IPS-15b (cell line): ENCODE results near the gene DIPK1B.

Experiments used
- H3K27me3 ChIP-seq: one replicate; pipeline ENCODE4 v1.6.1; 2013; ENCODE audit warnings: low read length; ENCODE audit not compliant: control insufficient read depth, insufficient read depth
- H3K36me3 ChIP-seq: one replicate; pipeline ENCODE4 v1.6.1; 2013; ENCODE audit warnings: low read length; ENCODE audit not compliant: control insufficient read depth, insufficient read depth
- H3K4me1 ChIP-seq: one replicate; pipeline ENCODE4 v1.6.1; 2013; ENCODE audit warnings: mild to moderate bottlenecking, low read length; ENCODE audit not compliant: control insufficient read depth, insufficient read depth
- H3K4me3 ChIP-seq: one replicate; pipeline ENCODE4 v1.5.1; 2013; ENCODE audit warnings: low read depth, low read length
- H3K9ac ChIP-seq: one replicate; pipeline ENCODE4 v1.6.1; 2013; ENCODE audit warnings: low read depth, mild to moderate bottlenecking, low read length
- H3K9me3 ChIP-seq: one replicate; pipeline ENCODE4 v1.6.1; 2013; ENCODE audit warnings: mild to moderate bottlenecking, low read length; ENCODE audit not compliant: control insufficient read depth, insufficient read depth

DIPK1B gene

GRCh38 chr9:136675477-136676296 is 36.7 kb upstream of the DIPK1B start:
- H3K4me1 ChIP-seq, result no peaks in the 10 kb centered on the region
- H3K27me3 ChIP-seq, result no peaks in the 10 kb centered on the region
- H3K4me3 ChIP-seq, result no peak overlapping the region
- no peaks in the 10 kb centered on the region for H3K9me3 ChIP-seq
- no peak overlapping the region for H3K9ac ChIP-seq
- H3K36me3 ChIP-seq, result peaks cover 14% of the 10 kb centered on the region

- H3K4me1 ChIP-seq, result no peaks in the 10 kb centered on the region
- no peaks in the 10 kb centered on the region for H3K27me3 ChIP-seq
- H3K4me3 ChIP-seq, result no peak overlapping the region
- no peak overlapping the region for H3K9ac ChIP-seq
- no peaks in the 10 kb centered on the region for H3K9me3 ChIP-seq
- H3K36me3 ChIP-seq, result peaks cover 14% of the 10 kb centered on the region
These were observed 36.0 kb upstream of the DIPK1B start for GRCh38 chr9:136676297-136676794.

- Histone ChIP-seq H3K9me3 (no peaks in the 10 kb centered on the region), H3K4me1 (no peaks in the 10 kb centered on the region), H3K4me3 (no peak overlapping the region), H3K27me3 (no peaks in the 10 kb centered on the region), H3K36me3 (peaks cover 14% of the 10 kb centered on the region), H3K9ac (no peak overlapping the region)
These were observed 35.3 kb upstream of the DIPK1B start for GRCh38 chr9:136676920-136677686.

GRCh38 chr9:136678034-136678433 is 34.3 kb upstream of the DIPK1B start:
- Histone ChIP-seq H3K9me3 (no peaks in the 10 kb centered on the region), H3K4me3 (no peak overlapping the region), H3K36me3 (peaks cover 14% of the 10 kb centered on the region), H3K27me3 (no peaks in the 10 kb centered on the region), H3K4me1 (no peaks in the 10 kb centered on the region), H3K9ac (no peak overlapping the region)

- no peaks in the 10 kb centered on the region for H3K4me1 ChIP-seq
- no peaks in the 10 kb centered on the region for H3K27me3 ChIP-seq
- no peak overlapping the region for H3K9ac ChIP-seq
- no peak overlapping the region for H3K4me3 ChIP-seq
- peaks cover 13% of the 10 kb centered on the region for H3K36me3 ChIP-seq
- H3K9me3 ChIP-seq, result no peaks in the 10 kb centered on the region
These were observed 33.7 kb upstream of the DIPK1B start for GRCh38 chr9:136678624-136679023.

- H3K4me3 ChIP-seq, result no peak overlapping the region
- peaks cover 6% of the 10 kb centered on the region for H3K36me3 ChIP-seq
- no peaks in the 10 kb centered on the region for H3K9me3 ChIP-seq
- no peak overlapping the region for H3K9ac ChIP-seq
- no peaks in the 10 kb centered on the region for H3K4me1 ChIP-seq
- no peaks in the 10 kb centered on the region for H3K27me3 ChIP-seq
These were observed 32.9 kb upstream of the DIPK1B start for GRCh38 chr9:136679431-136679941.

- Histone ChIP-seq H3K4me1 (peaks cover 3% of the 10 kb centered on the region), H3K36me3 (peaks cover 3% of the 10 kb centered on the region), H3K4me3 (no peak overlapping the region), H3K27me3 (no peaks in the 10 kb centered on the region), H3K9me3 (no peaks in the 10 kb centered on the region), H3K9ac (no peak overlapping the region)
These were observed 31.3 kb upstream of the DIPK1B start for GRCh38 chr9:136681029-136681428.

- no peak overlapping the region for H3K4me3 ChIP-seq
- H3K36me3 ChIP-seq, result peaks cover 3% of the 10 kb centered on the region
- H3K9ac ChIP-seq, result peak overlapping the region; percentile 60
- peaks cover 3% of the 10 kb centered on the region for H3K4me1 ChIP-seq
- H3K9me3 ChIP-seq, result no peaks in the 10 kb centered on the region
- no peaks in the 10 kb centered on the region for H3K27me3 ChIP-seq
These were observed 30.2 kb upstream of the DIPK1B start for GRCh38 chr9:136681945-136682699.

GRCh38 chr9:136682710-136683109 is 29.7 kb upstream of the DIPK1B start:
- Histone ChIP-seq H3K4me1 (peaks cover 3% of the 10 kb centered on the region), H3K36me3 (peaks cover 3% of the 10 kb centered on the region), H3K4me3 (no peak overlapping the region), H3K9me3 (no peaks in the 10 kb centered on the region), H3K9ac (peak overlapping the region; percentile 60), H3K27me3 (no peaks in the 10 kb centered on the region)

- H3K27me3 ChIP-seq, result no peaks in the 10 kb centered on the region
- H3K9ac ChIP-seq, result no peak overlapping the region
- no peak overlapping the region for H3K4me3 ChIP-seq
- H3K4me1 ChIP-seq, result peaks cover 4% of the 10 kb centered on the region
- peaks cover 3% of the 10 kb centered on the region for H3K36me3 ChIP-seq
- no peaks in the 10 kb centered on the region for H3K9me3 ChIP-seq
These were observed 29.1 kb upstream of the DIPK1B start for GRCh38 chr9:136683173-136683745.

- Histone ChIP-seq H3K36me3 (peaks cover 3% of the 10 kb centered on the region), H3K9ac (no peak overlapping the region), H3K9me3 (no peaks in the 10 kb centered on the region), H3K27me3 (no peaks in the 10 kb centered on the region), H3K4me1 (peaks cover 6% of the 10 kb centered on the region), H3K4me3 (no peak overlapping the region)
These were observed 28.6 kb upstream of the DIPK1B start for GRCh38 chr9:136683755-136684154.
